GM23338 (cell line): ENCODE results near the gene TMEM132D. TPM values are rescaled to one million over a fixed set of nuclear protein-coding genes. Genes with fewer than 3 reads are reported as not detected.

Experiments used
- ATAC-seq: fragments of 200-7000 bp; cut with Tn5 transposase; 3 replicates; pipeline ENCODE4 v1.9.1; 2020
- DNase-seq: peaks from one replicate; pipeline ENCODE4 v3.0.0-alpha.2; 2015; ENCODE audit warnings: low spot score
- H2AFZ ChIP-seq: fragments of 200-600 bp; sonication (generic); 2 replicates; pipeline ENCODE4 v1.8.0; 2016; ENCODE audit warnings: antibody characterized with exemption, mild to moderate bottlenecking, moderate library complexity
- H3F3A ChIP-seq: fragments of 200-600 bp; sonication (generic); replicated peaks from 2 replicates; pipeline ENCODE4 v1.8.0; 2017; ENCODE audit warnings: antibody characterized with exemption, mixed run types, low read depth
- H3K27ac ChIP-seq: fragments of 200-600 bp; sonication (generic); 2 replicates; pipeline ENCODE4 v1.6.1; 2016; ENCODE audit warnings: low read depth
- H3K27me3 ChIP-seq: fragments of 200-600 bp; sonication (generic); 2 replicates; pipeline ENCODE4 v1.8.0; 2016; ENCODE audit warnings: mild to moderate bottlenecking, mixed run types, moderate library complexity; ENCODE audit not compliant: insufficient read depth
- H3K36me3 ChIP-seq: fragments of 200-600 bp; sonication (generic); 2 replicates; pipeline ENCODE4 v1.8.0; 2016; ENCODE audit warnings: mild to moderate bottlenecking; ENCODE audit not compliant: insufficient read depth
- H3K4me1 ChIP-seq: fragments of 200-600 bp; sonication (generic); 2 replicates; pipeline ENCODE4 v1.8.0; 2016; ENCODE audit warnings: mild to moderate bottlenecking, moderate library complexity; ENCODE audit not compliant: insufficient read depth
- H3K4me2 ChIP-seq: fragments of 200-600 bp; sonication (generic); 2 replicates; pipeline ENCODE4 v1.7.1; 2017; ENCODE audit warnings: mixed run types
- H3K4me3 ChIP-seq: fragments of 200-600 bp; sonication (generic); 2 replicates; pipeline ENCODE4 v1.6.1; 2016; ENCODE audit warnings: mixed run types
- H3K79me2 ChIP-seq: fragments of 200-600 bp; sonication (generic); replicated peaks from 2 replicates; pipeline ENCODE4 v1.8.0; 2017; ENCODE audit warnings: mild to moderate bottlenecking; ENCODE audit not compliant: insufficient read depth
- H3K9me2 ChIP-seq: fragments of 200-600 bp; sonication (generic); 2 replicates; pipeline ENCODE4 v1.8.0; 2017; ENCODE audit not compliant: insufficient read depth
- H4K20me1 ChIP-seq: fragments of 200-600 bp; sonication (generic); replicated peaks from 2 replicates; pipeline ENCODE4 v1.8.0; 2017; ENCODE audit warnings: mild to moderate bottlenecking; ENCODE audit not compliant: insufficient read depth
- H3K27ac Mint-ChIP-seq: 2 replicates; pipeline ENCODE4 v1.8.0; 2020; ENCODE audit warnings: inconsistent platforms, mild to moderate bottlenecking, moderate library complexity, mixed read lengths
- H3K27me3 Mint-ChIP-seq: 3 replicates; pipeline ENCODE4 v1.8.0; 2022; ENCODE audit warnings: low read depth, mild to moderate bottlenecking, moderate library complexity, mixed read lengths, inconsistent platforms; ENCODE audit not compliant: insufficient read depth, poor library complexity
- H3K36me3 Mint-ChIP-seq: 3 replicates; pipeline ENCODE4 v1.8.0; 2021; ENCODE audit warnings: low read depth, mild to moderate bottlenecking, inconsistent platforms, moderate library complexity, mixed read lengths
- H3K4me1 Mint-ChIP-seq: 3 replicates; pipeline ENCODE4 v1.8.0; 2020; ENCODE audit warnings: mild to moderate bottlenecking, inconsistent platforms, mixed read lengths
- H3K4me3 Mint-ChIP-seq: 3 replicates; pipeline ENCODE4 v1.8.0; 2021; ENCODE audit warnings: moderate library complexity, mild to moderate bottlenecking, inconsistent platforms, mixed read lengths
- H3K9me3 Mint-ChIP-seq: 3 replicates; pipeline ENCODE4 v1.8.0; 2020; ENCODE audit warnings: moderate library complexity, mild to moderate bottlenecking, inconsistent platforms, mixed read lengths
- CREB1 ChIP-seq: fragments of 250-450 bp; sonication (Bioruptor Pico); IDR thresholded peaks from 2 replicates; pipeline ENCODE4 v1.5.0; 2020; ENCODE audit warnings: low read depth, mild to moderate bottlenecking, moderate library complexity
- EZH2 ChIP-seq: fragments of 200-600 bp; sonication (generic); IDR thresholded peaks from one replicate; pipeline ENCODE4 v1.8.0; 2017; ENCODE audit warnings: antibody characterized with exemption, mild to moderate bottlenecking, low read depth; ENCODE audit not compliant: unreplicated experiment
- EZH2phosphoT487 ChIP-seq: fragments of 200-600 bp; sonication (generic); IDR thresholded peaks from one replicate; pipeline ENCODE4 v1.8.1; 2018; ENCODE audit warnings: antibody characterized with exemption; ENCODE audit not compliant: unreplicated experiment
- JUNB ChIP-seq: IDR thresholded peaks from one replicate; pipeline ENCODE4 v1.6.1; 2016; ENCODE audit warnings: antibody characterized with exemption; ENCODE audit not compliant: unreplicated experiment
- NANOG ChIP-seq: IDR thresholded peaks from 2 replicates; pipeline ENCODE4 v1.6.1; 2016; ENCODE audit warnings: antibody characterized with exemption, borderline replicate concordance
- POLR2AphosphoS5 ChIP-seq: IDR thresholded peaks from 2 replicates; pipeline ENCODE4 v1.6.1; 2016; ENCODE audit warnings: antibody characterized with exemption, low read depth
- STAT1 ChIP-seq: IDR thresholded peaks from one replicate; pipeline ENCODE4 v1.6.1; 2016; ENCODE audit warnings: antibody characterized with exemption; ENCODE audit not compliant: unreplicated experiment
- ZNF114 ChIP-seq: fragments of 250-450 bp; sonication (Bioruptor Pico); IDR thresholded peaks from 2 replicates; pipeline ENCODE4 v1.5.0; 2020; ENCODE audit warnings: mild to moderate bottlenecking, moderate library complexity
- ZNF331 ChIP-seq: fragments of 250-450 bp; sonication (Bioruptor Pico); IDR thresholded peaks from 2 replicates; pipeline ENCODE4 v1.5.0; 2020; ENCODE audit warnings: low read depth, mild to moderate bottlenecking, moderate library complexity
- polyA plus RNA-seq: library from polyadenylated mRNA; unstranded; fragments of >200 nt; fragmentation: Nextera tagmentation; extraction: Ambion mirVana; gene quantifications from 2 replicates; pipeline ENCODE4 v1.2.1, GENCODE V29; 2016
- total RNA-seq: library from RNA; depleted of rRNA; stranded (reverse); fragments of >200 nt; shearing (Covaris generic); gene quantifications from 2 replicates; pipeline ENCODE4 v1.2.3, GENCODE V29; 2014
- TF ChIP-seq, protein P1 (sequence below): fragments of 250-450 bp; sonication (Bioruptor Pico); IDR thresholded peaks from 2 replicates; pipeline ENCODE4 v1.5.0; 2020; ENCODE audit warnings: mild to moderate bottlenecking, moderate library complexity
- TF ChIP-seq, protein P2 (sequence below): IDR thresholded peaks from 2 replicates; pipeline ENCODE4 v1.6.1; 2016; ENCODE audit warnings: antibody characterized with exemption
- TF ChIP-seq, protein P3 (sequence below), 2 experiments: fragments of 200-600 bp in 1 of 2; sonication (generic) in 1 of 2; conservative IDR thresholded peaks; 2 replicates each; pipeline versions ENCODE4 v1.5.1 to v1.6.1; 2016 to 2017; ENCODE audit warnings: antibody characterized with exemption in 2 of 2, low read depth in 2 of 2, mild to moderate bottlenecking in 2 of 2, moderate library complexity in 1 of 2
- TF ChIP-seq, protein P4 (sequence below): IDR thresholded peaks from one replicate; pipeline ENCODE4 v1.6.1; 2018; ENCODE audit warnings: antibody characterized with exemption; ENCODE audit not compliant: unreplicated experiment

Gene TMEM132D
- total and polyA plus RNA-seq, 2 experiments from 2014 or later, result 0.44 to 5.3 TPM

DNA sequence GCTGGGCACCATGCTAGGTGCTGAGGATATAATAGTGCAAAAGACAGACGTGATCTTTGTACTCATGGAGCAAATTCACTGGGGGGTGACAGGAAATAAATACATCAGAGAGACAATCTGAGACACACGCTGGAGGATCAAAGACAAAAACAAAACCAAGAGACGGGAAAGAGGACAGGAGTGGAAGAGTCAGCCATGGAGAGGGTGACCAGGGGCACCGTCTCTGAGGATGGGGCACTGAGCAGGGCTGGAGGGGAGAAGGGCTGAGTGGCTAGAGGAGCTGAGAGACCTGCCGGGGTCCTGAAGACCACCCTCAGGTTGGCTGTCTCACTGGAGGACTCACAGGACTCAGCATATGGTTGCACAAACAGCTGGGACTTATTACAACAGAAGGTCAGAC, 81.9 kb downstream of the TMEM132D start (continued):
- TF ChIP-seq, protein P1, sequence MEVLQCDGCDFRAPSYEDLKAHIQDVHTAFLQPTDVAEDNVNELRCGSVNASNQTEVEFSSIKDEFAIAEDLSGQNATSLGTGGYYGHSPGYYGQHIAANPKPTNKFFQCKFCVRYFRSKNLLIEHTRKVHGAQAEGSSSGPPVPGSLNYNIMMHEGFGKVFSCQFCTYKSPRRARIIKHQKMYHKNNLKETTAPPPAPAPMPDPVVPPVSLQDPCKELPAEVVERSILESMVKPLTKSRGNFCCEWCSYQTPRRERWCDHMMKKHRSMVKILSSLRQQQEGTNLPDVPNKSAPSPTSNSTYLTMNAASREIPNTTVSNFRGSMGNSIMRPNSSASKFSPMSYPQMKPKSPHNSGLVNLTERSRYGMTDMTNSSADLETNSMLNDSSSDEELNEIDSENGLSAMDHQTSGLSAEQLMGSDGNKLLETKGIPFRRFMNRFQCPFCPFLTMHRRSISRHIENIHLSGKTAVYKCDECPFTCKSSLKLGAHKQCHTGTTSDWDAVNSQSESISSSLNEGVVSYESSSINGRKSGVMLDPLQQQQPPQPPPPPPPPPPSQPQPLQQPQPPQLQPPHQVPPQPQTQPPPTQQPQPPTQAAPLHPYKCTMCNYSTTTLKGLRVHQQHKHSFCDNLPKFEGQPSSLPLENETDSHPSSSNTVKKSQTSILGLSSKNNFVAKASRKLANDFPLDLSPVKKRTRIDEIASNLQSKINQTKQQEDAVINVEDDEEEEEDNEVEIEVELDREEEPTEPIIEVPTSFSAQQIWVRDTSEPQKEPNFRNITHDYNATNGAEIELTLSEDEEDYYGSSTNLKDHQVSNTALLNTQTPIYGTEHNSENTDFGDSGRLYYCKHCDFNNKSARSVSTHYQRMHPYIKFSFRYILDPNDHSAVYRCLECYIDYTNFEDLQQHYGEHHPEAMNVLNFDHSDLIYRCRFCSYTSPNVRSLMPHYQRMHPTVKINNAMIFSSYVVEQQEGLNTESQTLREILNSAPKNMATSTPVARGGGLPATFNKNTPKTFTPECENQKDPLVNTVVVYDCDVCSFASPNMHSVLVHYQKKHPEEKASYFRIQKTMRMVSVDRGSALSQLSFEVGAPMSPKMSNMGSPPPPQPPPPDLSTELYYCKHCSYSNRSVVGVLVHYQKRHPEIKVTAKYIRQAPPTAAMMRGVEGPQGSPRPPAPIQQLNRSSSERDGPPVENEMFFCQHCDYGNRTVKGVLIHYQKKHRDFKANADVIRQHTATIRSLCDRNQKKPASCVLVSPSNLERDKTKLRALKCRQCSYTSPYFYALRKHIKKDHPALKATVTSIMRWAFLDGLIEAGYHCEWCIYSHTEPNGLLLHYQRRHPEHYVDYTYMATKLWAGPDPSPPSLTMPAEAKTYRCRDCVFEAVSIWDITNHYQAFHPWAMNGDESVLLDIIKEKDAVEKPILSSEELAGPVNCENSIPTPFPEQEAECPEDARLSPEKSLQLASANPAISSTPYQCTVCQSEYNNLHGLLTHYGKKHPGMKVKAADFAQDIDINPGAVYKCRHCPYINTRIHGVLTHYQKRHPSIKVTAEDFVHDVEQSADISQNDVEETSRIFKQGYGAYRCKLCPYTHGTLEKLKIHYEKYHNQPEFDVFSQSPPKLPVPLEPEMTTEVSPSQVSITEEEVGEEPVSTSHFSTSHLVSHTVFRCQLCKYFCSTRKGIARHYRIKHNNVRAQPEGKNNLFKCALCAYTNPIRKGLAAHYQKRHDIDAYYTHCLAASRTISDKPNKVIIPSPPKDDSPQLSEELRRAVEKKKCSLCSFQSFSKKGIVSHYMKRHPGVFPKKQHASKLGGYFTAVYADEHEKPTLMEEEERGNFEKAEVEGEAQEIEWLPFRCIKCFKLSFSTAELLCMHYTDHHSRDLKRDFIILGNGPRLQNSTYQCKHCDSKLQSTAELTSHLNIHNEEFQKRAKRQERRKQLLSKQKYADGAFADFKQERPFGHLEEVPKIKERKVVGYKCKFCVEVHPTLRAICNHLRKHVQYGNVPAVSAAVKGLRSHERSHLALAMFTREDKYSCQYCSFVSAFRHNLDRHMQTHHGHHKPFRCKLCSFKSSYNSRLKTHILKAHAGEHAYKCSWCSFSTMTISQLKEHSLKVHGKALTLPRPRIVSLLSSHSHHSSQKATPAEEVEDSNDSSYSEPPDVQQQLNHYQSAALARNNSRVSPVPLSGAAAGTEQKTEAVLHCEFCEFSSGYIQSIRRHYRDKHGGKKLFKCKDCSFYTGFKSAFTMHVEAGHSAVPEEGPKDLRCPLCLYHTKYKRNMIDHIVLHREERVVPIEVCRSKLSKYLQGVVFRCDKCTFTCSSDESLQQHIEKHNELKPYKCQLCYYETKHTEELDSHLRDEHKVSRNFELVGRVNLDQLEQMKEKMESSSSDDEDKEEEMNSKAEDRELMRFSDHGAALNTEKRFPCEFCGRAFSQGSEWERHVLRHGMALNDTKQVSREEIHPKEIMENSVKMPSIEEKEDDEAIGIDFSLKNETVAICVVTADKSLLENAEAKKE (CRISPR knock-in tag), result no peak
- TF ChIP-seq CREB1 (CRISPR knock-in tag), result no peak

DNA sequence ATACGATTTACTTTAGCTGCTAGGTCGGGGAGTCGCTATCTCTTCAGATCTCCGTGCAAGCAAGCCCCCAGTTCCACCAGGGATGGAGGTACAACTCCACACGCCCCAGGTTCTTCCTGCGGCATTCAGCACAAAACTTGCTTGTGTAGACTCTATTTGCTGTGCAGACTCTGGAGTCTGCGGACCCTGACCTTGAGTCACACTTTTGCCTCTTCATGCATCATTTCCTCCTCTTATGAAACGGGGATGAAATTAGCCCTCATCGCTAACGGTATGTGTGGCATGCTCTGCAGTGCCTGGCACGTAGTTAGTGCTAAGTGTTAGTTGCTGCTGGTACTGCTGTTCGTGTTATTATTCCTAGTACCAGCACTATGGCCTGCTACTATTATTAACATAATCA, 84.4 kb downstream of the TMEM132D start:
- Histone ChIP-seq H3K4me1 (no peaks in the 10 kb centered on the region), H3F3A (no peaks in the 10 kb centered on the region), H3K79me2 (no peaks in the 10 kb centered on the region; the same call in 1 of the 2 replicates), H3K27me3 (no peaks in the 10 kb centered on the region), H4K20me1 (no peaks in the 10 kb centered on the region), H3K27ac (no peak overlapping the region), H3K36me3 (no peaks in the 10 kb centered on the region; the same call in 1 of the 2 replicates), H3K9me2 (no peaks in the 10 kb centered on the region), H3K4me2 (no peak overlapping the region), H2AFZ (no peak overlapping the region), H3K4me3 (no peak overlapping the region)
- Mint-ChIP-seq H3K4me1 (no peaks in the 10 kb centered on the region), H3K27ac (no peak overlapping the region), H3K4me3 (no peak overlapping the region), H3K36me3 (peaks cover 43% of the 10 kb centered on the region), H3K9me3 (no peaks in the 10 kb centered on the region; the same call in 1 of the 3 replicates), H3K27me3 (peaks cover 9% of the 10 kb centered on the region)
- DNase-seq (no peak), ATAC-seq (no peak)
- no peak for TF ChIP-seq ZNF114
- no peak for TF ChIP-seq ZNF331 (CRISPR knock-in tag)
- no peak for TF ChIP-seq CREB1 (CRISPR knock-in tag)
- TF ChIP-seq JUNB, result no peak
- TF ChIP-seq, protein P2, sequence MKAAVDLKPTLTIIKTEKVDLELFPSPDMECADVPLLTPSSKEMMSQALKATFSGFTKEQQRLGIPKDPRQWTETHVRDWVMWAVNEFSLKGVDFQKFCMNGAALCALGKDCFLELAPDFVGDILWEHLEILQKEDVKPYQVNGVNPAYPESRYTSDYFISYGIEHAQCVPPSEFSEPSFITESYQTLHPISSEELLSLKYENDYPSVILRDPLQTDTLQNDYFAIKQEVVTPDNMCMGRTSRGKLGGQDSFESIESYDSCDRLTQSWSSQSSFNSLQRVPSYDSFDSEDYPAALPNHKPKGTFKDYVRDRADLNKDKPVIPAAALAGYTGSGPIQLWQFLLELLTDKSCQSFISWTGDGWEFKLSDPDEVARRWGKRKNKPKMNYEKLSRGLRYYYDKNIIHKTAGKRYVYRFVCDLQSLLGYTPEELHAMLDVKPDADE, result no peak
- TF ChIP-seq NANOG, result no peak
- TF ChIP-seq, protein P3, sequence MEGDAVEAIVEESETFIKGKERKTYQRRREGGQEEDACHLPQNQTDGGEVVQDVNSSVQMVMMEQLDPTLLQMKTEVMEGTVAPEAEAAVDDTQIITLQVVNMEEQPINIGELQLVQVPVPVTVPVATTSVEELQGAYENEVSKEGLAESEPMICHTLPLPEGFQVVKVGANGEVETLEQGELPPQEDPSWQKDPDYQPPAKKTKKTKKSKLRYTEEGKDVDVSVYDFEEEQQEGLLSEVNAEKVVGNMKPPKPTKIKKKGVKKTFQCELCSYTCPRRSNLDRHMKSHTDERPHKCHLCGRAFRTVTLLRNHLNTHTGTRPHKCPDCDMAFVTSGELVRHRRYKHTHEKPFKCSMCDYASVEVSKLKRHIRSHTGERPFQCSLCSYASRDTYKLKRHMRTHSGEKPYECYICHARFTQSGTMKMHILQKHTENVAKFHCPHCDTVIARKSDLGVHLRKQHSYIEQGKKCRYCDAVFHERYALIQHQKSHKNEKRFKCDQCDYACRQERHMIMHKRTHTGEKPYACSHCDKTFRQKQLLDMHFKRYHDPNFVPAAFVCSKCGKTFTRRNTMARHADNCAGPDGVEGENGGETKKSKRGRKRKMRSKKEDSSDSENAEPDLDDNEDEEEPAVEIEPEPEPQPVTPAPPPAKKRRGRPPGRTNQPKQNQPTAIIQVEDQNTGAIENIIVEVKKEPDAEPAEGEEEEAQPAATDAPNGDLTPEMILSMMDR (conservative IDR thresholded peaks at IDR 0.05; ENCODE audit: low read depth in 2 of 2), result no peak
- no peak for TF ChIP-seq STAT1
- TF ChIP-seq, protein P4, sequence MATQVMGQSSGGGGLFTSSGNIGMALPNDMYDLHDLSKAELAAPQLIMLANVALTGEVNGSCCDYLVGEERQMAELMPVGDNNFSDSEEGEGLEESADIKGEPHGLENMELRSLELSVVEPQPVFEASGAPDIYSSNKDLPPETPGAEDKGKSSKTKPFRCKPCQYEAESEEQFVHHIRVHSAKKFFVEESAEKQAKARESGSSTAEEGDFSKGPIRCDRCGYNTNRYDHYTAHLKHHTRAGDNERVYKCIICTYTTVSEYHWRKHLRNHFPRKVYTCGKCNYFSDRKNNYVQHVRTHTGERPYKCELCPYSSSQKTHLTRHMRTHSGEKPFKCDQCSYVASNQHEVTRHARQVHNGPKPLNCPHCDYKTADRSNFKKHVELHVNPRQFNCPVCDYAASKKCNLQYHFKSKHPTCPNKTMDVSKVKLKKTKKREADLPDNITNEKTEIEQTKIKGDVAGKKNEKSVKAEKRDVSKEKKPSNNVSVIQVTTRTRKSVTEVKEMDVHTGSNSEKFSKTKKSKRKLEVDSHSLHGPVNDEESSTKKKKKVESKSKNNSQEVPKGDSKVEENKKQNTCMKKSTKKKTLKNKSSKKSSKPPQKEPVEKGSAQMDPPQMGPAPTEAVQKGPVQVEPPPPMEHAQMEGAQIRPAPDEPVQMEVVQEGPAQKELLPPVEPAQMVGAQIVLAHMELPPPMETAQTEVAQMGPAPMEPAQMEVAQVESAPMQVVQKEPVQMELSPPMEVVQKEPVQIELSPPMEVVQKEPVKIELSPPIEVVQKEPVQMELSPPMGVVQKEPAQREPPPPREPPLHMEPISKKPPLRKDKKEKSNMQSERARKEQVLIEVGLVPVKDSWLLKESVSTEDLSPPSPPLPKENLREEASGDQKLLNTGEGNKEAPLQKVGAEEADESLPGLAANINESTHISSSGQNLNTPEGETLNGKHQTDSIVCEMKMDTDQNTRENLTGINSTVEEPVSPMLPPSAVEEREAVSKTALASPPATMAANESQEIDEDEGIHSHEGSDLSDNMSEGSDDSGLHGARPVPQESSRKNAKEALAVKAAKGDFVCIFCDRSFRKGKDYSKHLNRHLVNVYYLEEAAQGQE, result no peak
- TF ChIP-seq EZH2, result no peak
- no peak for TF ChIP-seq EZH2phosphoT487
- TF ChIP-seq POLR2AphosphoS5, result no peak
